KG1 (cell line): Measurements from ENCODE around the gene SMIM43.
"Not testable (repeated sequence)": the region's sequence is repeated elsewhere in the genome, so short reads cannot be mapped to it uniquely, and the experiment has no call there.

Experiments used
- DNase-seq: peaks from one replicate; lab custom pipeline; 2025; lab: John Stamatoyannopoulos, UW

Gene SMIM43

DNA sequence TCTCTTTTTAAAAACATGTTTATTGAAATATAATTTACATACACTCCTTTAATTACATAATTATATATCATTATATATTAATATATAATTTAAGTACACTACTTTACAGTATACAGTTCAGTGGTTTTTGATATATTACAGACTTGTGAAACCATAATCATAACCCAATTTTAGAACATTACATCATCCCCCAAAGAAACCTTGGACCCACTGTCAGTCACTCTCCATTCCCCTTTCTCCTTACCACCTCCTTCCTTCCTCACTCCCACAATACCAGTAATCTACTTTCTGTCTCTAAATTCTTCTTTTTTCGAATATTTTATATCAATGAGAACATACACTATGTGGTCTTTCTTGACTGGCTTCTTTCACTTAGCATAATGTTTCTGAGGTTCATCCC lies 18.2 kb upstream of the SMIM43 start:
- DNase-seq: no peak

DNA sequence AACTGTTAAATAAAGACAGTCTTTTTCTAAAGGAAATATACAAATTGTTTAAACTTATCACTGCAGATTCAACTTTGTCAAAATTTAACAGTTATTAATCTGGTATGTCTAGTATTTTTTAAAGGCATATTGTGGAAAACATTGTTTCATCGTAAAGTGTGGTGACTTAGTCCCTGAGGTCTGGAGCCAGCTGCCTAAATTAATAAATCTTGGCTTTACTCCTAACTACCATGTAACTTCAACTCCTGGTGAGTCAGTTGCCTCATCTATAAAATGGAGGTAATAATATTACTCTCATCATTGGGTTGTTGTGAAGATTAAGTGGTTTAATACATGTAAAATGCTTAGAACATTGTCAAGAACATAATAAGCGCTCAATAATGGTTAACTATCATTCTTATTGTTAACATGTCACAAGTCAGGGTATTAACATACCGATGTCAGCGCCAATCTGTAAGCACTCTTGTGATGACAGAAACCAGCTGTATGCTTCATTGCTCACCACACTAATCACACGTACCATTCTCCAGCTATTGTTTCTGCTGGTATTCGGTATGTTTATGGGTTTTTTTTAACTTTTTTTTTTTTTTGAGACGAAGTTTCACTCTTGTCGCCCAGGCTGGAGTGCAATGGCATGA lies 14.1 kb upstream of the SMIM43 start:
- no peak for DNase-seq

DNA sequence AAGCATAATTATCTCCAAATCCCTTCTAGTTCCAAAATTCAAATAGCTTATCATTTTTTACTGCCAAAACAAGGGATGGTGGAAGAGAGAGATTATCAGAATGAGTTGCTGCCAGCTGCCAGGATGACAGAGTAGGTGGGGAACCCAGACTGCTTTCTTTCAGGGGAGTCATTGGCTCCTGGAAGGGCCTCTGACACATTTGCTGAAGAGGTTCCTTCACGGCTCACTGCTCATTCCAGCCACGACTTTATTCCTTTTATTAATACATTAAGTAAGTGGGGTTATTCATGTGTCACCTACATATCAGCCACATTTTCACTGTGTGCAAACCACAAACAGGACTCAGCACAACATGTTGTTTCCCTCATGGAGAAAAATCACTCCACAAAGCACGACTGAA lies 12.7 kb upstream of the SMIM43 start:
- DNase-seq: no peak

DNA sequence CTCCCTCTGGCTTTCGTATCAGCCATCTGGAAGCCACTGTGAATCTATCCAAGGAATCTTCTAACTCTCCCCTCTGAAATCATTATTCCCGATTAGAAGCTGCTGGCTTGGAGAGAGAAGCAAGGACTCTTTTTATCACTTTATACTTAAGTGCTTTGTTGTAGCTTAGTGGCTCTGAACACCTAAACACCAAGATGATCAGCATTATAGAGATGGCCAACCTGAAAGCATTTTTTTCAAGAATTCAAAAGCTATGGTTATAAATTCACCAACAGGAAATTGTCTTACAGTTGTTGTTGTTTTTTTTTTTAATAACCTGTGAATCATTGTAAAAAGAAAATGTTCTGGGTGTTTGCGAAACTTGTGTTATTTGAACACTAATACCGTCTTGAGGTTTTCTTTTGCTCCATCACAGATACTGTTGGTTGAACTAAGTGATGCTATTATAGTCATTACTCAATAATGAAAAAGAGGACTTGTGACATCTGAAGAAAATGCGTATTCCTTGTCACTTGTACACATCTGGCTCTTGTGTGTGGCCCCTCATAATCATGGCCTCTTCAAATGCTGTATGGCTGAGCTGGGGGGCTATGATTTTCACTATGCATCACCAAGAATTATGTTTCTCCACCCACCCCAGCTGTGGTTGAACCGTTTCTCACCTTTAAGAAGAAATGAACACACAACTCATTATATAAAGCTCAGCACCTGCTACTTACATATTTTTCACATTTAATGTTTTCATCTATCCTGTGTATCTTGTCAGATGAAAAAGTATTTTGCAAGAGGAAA lies 11.8 kb upstream of the SMIM43 start:
- no peak for DNase-seq

DNA sequence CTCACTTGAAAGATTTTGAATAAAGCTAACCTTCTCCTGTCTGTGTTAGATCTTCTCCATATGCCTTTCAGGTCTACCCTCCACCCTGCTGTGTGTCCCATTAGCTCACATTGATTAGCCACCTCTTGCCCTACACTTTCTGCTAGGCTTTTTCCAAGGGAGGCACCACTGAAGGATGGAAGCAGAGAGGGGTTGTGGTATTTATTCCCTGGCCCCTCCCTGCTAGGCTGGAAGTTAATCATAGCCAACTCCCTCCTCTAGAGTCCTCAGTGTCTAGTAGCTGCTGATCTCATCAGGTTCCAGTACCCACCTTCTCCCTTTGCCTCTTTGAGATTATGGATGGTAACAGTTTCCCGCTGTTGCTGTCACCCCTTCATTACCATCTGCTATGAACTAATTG lies 8.9 kb upstream of the SMIM43 start:
- no peak for DNase-seq

DNA sequence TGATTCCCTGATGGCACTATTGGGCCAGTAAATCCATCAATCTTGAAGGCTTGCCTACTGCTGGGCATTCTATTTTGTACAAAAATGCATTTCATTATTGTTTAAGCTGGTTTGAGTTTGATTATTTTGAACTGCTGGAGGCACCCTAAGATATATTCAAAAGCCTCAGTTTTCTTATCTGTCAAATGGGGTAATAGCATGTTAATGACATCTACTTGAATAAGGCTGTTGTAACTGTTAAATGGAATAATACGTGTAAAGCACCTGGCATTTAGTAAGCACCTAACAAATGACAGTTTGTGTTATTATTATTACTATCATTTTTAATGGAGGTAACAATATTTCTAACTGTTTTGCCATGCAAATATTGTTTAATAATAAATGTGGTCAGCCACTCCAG lies 6.9 kb upstream of the SMIM43 start:
- DNase-seq: no peak

DNA sequence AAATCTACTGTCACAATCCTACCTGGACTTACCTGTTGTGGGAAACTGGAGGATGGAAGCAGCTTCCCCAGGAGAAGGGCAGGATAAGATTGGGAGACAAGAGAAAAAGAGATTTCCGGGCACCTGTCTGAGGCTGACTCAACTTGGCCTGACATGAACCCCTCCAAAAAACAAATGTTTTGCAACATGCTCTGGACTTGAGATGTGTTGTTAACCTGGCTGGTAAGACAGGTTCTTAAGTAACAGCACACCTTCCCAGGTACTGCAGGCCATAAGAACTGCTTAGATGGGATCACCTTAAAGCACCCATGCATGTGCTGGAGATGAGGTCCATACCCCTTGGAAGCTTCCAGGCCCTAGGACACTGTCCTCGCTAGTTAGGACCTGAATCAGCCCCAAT lies 4.4 kb upstream of the SMIM43 start:
- no peak for DNase-seq

DNA sequence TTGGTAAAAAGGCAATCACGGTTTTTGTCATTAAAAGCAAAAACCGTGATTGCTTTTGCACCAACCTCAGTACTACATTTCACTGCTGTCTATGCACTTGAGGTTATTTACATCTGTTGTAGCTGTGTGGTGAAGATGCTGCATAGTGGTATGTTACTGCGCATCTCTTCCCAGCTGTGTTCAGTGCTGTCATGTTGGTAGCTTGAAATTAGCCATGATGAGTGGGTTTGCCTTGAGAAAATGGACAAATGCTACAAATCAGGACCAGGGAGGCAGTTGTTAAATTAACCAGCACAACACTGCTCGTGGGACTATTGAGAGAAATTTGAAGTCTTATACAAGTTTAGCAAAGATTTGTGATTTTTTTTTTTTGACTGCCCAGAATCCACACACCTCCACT lies 2.2 kb upstream of the SMIM43 start:
- no peak for DNase-seq

DNA sequence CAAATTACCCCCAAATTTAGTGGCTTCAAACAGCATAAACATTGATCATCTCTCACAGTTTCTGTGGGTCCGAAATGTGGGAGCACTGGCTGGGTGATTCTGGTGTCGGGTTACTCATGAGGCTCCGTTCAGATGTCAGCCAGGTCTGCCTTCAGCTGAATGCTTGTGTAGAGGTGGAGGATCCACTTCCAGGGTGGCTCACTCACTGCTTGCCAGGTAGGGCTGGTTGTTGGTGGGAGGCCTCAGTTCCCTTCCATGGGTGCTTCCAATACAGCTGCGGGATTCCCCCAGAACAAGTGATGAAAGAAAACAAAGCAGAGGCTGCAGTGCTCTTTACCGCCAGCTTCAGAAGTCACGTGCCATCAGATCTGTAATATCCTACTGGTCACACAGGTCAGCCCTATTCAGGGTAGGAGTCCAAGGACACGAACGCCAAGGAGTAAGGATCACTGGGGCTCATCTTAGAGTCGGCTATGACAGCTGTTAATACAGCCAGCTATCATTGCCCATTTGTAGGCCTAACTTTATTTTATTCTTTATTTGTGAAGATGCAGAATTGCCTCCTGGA lies 1.1 kb upstream of the SMIM43 start:
- DNase-seq: no peak

DNA sequence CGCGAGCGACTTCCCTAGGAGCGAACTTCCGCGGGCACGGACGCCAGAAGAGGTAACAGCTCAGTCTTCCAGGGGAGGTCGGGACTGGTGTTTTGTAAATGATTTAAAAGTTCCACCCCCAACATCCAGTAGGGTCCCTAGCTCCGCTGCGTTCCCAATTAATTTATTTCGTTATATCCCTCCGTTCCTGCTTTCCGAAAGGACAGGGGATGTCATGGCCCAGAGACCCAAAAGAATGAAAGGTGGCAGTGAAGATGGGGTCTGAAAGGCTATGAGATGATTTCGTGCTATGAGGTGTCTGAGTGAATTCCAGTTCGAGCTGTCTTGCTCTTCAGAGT lies 373 bp upstream of the SMIM43 start:
- no peak for DNase-seq

DNA sequence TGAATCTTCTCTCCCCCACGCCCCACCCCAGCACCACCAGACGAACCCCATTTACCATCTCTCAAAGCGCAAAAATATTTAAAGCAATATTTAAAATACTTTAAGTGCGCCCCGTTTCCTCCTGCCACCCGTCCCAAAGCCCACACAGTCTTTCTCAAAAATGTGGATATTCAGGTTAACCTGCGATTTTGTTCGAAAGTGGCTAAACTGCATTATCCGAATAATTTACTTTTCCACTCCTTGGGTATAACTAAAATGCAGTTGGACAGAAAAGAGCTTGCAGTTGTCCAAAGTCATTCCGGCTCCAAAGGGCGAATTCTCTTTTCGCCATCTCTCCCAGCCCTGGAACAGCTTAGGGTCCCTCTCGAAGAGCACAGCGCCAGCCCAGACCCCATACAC lies 662 bp downstream of the SMIM43 start:
- no peak for DNase-seq

DNA sequence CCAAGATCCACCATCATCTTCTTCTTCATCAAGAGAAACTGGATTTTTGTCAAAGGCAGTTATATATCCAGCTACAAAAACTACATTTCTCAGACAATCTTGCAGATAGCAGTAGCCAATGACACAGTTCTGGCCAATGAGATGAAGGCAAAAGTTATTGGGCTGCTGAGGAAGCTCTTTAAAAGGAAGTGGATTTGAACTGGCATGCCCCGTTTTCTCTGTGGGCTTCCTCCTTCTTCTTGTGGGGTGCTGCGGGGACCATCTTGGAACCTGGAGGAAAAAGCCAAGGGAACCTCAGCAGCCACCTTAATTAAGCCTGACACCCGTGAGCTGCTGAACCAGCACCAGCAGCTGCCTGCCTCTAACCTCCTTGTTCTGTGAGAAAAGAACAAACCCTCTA lies 4.8 kb downstream of the SMIM43 start:
- DNase-seq: no peak

DNA sequence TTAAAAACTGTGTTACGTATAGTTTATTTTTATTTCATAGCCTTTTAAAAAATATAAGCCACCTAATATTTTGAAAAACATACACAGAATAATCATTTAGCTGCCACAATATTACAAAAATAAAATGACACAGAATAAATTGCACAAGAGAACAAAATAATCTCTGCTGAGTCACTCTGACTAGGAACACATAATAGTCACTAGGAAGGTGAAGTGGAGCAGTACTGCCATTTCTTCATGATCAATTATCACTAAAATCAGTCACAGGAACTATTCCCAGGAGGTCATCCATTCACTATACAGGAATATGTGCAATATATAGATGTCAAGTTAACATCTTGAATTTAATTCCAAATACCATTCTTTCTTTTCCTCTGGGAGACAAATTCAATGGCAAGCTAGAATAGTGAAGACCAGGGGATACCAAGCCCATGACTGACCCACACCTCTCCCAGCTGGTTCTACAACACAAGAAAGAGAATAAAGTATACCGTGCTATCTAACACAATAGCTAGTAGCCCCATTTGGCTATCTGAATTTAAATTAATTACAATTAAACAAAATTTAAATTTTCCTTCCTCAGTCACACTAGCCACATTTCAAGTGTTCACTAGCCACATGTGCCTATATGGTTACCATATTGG lies 5.9 kb downstream of the SMIM43 start:
- DNase-seq: no peak

DNA sequence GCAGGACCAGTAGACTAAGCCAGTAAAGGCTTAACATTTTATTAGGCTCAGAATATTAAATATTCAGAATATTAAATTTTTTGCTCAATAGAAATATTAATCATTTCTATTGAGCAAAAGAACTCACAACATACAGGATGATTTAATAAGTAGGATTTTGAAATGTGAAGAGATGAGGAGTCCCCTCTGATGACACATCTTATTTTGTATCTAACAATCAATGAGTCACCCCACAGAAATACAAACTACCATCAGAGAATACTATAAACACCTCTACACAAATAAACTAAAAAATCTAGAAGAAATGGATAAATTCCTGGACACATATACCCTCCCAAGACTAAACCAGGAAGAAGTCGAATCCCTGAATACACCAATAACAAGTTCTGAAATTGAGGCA lies 12.8 kb downstream of the SMIM43 start:
- DNase-seq: not testable (repeated sequence)

DNA sequence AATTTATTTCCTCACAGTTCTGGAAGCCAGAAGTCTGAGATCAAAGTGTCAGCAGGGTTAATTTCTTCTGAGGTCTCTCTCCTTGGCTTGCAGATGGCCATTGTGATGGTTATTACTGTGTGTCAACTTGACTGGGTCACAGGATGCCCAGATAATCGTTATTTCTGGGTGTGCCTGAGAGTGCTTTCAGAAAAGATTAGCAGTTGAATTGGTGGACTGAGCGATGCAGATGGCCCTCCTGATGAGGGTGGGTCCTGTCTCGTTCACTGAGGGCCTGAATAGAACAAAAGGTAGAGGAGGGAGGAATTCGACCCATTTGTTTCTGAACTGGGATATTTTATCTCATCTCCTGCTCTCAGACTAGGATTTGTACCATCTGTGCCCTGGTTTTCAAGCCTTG lies 15.7 kb downstream of the SMIM43 start:
- DNase-seq: no peak

DNA sequence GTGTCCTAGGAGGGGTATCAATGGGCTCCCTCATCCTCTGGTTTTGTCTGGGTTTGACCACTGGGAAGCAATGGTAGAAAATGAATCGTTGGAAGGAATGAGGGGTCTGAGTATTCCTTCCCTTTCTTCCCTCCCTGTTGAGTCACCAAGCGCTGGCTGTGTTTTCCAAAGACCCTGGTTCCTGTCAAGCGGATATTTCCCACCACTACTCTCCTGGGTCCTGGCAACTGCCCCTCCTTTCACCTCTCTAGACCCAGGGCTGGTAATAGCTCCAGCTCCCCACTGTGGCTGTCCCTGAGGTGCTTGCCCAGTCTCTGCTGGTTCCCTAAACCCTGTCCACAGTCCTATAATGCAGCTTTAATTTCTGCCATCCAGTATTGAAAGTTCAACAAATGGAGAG lies 22.2 kb downstream of the SMIM43 start:
- DNase-seq: no peak

DNA sequence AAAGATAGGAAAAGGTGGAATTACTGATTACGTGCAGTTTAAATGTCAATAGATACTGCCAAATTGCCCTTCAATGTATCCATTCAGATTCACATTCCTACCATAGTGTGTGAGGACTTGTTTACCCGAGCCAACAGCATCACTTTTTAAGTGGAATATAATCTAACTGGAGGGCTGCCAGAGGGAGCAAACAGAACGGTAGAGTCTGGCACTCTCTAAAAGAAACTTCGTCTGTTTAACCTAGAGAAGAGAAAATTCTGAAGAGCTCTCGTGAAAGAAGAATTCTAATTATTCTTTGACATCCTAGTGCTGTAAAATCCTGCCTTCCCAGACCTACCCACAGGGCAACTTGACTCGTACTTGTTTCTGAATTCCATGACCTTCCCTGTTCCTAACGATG lies 23.2 kb downstream of the SMIM43 start:
- no peak for DNase-seq

DNA sequence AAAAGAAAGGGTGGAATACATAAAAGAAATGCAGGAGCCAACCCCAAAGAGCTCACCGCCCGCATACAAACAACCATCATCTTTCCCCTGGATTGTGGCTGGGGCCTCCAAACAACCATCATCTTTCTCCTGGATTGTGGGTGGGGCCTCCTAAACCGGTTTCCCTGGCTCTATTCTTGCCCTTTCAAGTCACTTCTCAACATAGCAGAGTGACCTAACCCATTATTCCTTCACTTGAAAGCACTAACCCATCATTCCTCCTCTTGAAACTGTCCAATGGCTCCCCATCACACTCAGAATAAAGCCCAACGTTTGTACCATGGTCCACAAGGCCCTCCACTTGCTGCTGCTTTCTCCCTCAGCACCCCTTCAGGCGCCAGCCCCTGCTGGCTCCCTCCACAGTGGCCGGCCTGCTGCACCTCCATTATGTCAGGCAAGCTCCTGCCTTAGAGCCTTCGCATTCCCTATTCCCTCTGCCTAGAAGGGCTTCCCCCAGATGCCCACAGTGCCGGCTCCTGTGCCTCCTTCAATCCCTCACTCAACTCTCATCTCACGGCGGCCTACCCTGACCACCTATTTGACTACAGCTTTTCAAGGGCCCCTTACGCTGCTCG lies 24.1 kb downstream of the SMIM43 start:
- DNase-seq: no peak

DNA sequence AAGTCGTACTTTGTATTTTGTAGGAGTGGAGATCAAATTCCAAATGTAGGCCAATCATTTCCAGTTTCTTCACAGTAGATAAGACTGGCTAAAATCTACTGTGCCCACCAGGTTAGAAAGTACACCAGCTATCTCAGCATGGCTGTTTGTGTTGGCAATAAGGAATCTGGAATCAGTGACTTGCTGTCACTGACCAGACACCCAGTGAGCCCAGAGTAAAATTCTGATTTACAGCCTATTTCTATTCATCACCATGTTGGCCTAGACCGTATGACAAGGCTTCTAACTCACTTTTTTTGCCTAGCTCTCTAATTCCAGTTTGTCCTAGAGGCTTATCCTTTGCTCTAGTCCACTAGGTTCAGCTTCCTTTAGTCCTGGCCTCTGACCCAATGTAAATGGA lies 25.4 kb downstream of the SMIM43 start:
- no peak for DNase-seq

DNA sequence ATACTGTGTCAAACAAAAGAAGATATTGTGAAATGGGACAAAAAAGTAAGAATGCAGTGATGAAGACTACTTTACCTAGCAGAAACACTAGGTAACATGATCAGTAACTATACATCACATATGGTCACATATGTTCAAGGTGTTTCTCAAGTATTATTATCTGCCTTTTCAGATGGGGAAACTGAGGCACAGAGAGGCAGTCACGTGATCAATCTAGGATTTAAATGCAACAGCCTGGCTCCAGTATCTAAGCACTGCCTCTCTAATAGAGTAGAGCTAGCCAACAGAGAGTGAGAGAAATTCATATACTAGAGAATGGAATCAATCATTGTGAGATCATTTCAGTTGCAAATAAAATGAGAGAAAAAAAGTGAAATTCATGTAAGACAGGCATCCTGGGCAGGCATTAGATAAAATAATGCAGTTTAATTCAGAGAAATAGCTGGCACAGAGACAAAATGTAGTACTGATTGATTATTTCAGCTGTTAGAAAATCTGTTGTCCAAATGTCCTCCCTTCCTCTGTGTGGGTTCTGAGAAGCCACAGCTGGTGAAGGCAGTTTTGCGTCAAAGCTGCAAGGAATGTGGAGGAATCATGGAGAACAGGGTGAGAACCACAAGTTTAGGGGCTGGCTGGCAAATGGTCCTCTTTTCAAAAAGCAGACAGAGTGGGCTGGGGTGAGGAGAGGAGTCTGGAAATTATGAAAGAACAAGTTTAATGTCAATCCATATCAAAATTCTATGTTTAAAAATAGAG lies 26.0 kb downstream of the SMIM43 start:
- DNase-seq: no peak

DNA sequence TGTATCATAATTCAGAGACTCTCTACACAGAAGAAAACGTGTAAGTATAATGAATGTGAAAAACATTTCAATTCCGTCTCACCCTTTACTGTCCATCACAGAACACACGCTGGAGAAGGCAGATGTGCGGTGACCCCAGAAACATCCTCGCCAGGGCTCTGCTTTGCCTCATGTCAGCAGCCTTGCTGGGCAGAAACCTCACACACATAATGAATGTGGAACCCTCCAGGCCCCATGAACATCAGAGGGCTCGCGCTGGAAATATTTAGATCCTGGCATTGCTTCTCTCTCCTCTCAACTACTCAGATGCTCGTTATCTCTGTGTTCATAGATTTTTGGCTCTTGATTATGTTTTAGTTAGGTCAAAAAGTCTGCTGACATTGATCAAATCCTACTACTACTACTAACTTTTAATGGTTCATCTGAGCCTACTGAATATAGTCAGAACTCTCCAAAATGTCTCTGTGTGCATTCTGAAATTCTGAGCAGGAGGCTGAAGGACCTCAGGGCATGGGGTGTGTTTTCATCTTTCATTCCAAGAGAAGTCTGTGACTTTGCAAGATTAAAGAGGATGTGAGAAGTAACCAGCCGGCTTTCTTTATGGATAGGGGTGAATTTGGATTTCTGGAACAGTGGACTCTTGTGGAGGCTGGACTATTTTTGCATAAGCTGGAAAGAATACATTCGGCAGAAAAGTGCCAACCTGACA lies 27.0 kb downstream of the SMIM43 start:
- DNase-seq: no peak
